Measurements from ENCODE around the gene TBC1D19. TPM values are rescaled to one million over a fixed set of nuclear protein-coding genes. Genes with fewer than 3 reads are reported as not detected.

TBC1D19 gene
- total RNA-seq, 1 donor from 2014 or later, result 5.2 TPM

DNA sequence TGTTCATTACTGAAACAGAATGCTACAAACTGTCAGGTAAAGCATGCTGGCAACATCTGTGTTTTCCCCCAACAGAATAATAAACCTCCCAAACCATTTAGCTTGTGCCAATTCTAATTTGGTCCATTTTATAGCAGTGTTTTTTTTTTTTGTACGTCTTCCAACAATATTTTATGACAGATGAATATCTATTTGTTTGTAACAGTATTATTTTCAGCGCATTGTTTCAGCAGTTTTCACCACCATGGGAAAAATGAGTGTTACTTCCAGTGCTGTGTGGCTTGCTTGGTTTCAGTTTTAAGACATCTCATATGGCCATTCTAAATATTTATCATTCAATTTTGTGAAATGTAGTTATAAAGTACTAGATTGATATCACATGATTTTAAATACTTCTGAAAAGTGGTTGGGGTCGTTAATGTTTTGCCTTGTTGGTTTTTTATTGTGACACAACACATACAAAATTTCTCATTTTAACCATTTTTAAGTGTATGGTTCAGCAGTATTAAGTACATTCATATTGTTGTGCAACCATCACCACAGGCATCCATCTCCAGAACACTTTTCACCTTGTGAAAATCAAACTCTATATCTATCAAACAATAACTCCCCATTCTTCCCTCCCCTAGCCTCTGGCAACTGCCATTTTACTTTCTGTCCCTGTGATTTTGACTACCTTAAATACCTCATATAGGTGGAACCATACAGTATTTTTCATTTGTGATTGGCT lies 25.6 kb upstream of the TBC1D19 start:
- H3K4me3 Mint-ChIP-seq, result no peak overlapping the region
- peaks cover 4% of the 10 kb centered on the region for H3K4me1 Mint-ChIP-seq
- no peak overlapping the region for H3K27ac Mint-ChIP-seq
- DNase-seq (no peak), ATAC-seq (ENCODE audit: low read depth) (no peak)
- ChIA-PET CTCF (no interaction called here), POLR2A (no interaction called here)
- H3K9me3 Mint-ChIP-seq, result peaks cover 11% of the 10 kb centered on the region
- TF ChIP-seq, protein P1, sequence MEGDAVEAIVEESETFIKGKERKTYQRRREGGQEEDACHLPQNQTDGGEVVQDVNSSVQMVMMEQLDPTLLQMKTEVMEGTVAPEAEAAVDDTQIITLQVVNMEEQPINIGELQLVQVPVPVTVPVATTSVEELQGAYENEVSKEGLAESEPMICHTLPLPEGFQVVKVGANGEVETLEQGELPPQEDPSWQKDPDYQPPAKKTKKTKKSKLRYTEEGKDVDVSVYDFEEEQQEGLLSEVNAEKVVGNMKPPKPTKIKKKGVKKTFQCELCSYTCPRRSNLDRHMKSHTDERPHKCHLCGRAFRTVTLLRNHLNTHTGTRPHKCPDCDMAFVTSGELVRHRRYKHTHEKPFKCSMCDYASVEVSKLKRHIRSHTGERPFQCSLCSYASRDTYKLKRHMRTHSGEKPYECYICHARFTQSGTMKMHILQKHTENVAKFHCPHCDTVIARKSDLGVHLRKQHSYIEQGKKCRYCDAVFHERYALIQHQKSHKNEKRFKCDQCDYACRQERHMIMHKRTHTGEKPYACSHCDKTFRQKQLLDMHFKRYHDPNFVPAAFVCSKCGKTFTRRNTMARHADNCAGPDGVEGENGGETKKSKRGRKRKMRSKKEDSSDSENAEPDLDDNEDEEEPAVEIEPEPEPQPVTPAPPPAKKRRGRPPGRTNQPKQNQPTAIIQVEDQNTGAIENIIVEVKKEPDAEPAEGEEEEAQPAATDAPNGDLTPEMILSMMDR (IDR thresholded peaks at IDR 0.05), result no peak
- H3K27me3 Mint-ChIP-seq, result peaks cover 26% of the 10 kb centered on the region
- intact Hi-C loops (cut with micrococcal nuclease), result no loop called here
- H3K36me3 Mint-ChIP-seq (ENCODE audit: low read depth), result no peaks in the 10 kb centered on the region

DNA sequence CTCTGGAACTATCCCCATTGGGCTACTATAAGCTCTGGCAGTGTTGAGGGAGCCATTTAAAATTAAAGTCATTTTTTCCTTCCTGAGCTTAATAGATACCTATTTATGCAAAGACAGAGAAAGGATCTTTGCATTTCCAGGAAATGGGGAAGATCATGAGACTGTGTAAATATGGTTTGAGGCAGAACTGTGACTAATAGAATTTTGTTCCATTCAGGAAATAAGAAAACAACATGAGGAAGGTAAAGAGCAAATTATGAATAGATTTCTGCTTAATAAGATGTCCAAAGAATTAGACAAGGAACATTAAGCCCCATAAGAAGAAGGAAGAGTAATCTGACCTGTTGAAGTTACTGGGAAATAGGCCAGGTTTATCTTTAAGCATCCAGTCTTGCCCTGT lies 17.8 kb upstream of the TBC1D19 start:
- ChIA-PET CTCF (no interaction called here), POLR2A (no interaction called here)
- intact Hi-C loops (cut with micrococcal nuclease), result no loop called here
- ATAC-seq (ENCODE audit: low read depth) (no peak), DNase-seq (no peak)
- no peak overlapping the region for H3K27ac Mint-ChIP-seq
- TF ChIP-seq, protein P1 (IDR thresholded peaks at IDR 0.05), result no peak
- no peak overlapping the region for H3K4me3 Mint-ChIP-seq
- H3K36me3 Mint-ChIP-seq (ENCODE audit: low read depth), result no peaks in the 10 kb centered on the region
- peaks cover 4% of the 10 kb centered on the region for H3K4me1 Mint-ChIP-seq
- H3K9me3 Mint-ChIP-seq, result peaks cover 3% of the 10 kb centered on the region
- H3K27me3 Mint-ChIP-seq, result peaks cover 15% of the 10 kb centered on the region

DNA sequence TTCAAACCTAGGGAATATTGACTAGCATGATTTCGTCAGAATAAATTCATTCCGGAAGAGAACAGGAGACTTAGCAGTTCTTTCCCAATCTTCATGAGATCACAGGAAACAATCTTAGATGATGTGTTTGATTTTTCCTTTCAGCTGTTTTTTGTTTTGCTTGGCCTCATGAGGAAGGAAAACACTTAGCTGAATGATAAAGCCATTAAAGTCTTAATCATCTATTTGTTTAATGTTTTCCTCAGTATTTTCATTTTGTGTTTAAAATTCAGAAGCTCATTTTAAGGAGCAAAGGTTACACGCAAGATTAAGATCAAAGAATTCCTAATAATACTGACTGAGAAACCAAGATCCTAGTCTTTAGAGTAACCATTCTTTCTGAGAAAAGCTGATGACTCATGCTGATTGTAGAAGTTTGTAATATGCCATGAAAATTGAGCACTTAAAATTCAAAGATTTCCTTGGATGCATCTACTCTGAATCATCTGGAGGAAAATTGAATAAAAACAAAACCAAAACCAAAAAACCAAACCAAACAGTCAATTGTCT lies 15.4 kb upstream of the TBC1D19 start:
- H3K36me3 Mint-ChIP-seq (ENCODE audit: low read depth), result no peaks in the 10 kb centered on the region
- CTCF ChIA-PET, result no interaction called here
- intact Hi-C loops (cut with micrococcal nuclease), result no loop called here
- no peaks in the 10 kb centered on the region for H3K4me1 Mint-ChIP-seq
- TF ChIP-seq, protein P1 (IDR thresholded peaks at IDR 0.05), result no peak
- ATAC-seq (ENCODE audit: low read depth) (no peak), DNase-seq (no peak)
- H3K27ac Mint-ChIP-seq, result no peak overlapping the region
- H3K27me3 Mint-ChIP-seq, result peaks cover 11% of the 10 kb centered on the region
- no peaks in the 10 kb centered on the region for H3K9me3 Mint-ChIP-seq
- POLR2A ChIA-PET, result no interaction called here
- H3K4me3 Mint-ChIP-seq, result no peak overlapping the region

DNA sequence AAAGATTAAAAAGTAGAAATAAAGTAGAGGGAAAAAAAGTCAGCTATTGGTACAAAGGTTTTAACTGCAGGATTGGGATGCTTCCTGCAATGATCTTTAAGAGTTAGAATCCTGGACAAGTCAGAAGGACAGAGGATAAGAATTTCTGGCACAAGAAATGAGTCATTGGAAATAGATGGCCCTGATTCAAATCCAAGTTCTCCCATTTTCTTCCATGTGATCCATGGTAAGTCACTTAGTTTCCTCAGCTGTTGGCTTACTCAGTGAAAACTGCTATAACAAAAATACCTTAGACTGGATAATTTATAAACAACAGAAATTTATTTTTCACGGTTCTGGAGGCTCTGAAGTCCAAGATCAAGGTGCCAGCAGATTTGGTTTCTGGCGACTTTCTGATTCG lies 13.3 kb upstream of the TBC1D19 start:
- DNase-seq, result no peak
- ChIA-PET CTCF (no interaction called here), POLR2A (no interaction called here)
- Mint-ChIP-seq H3K27me3 (peaks cover 5% of the 10 kb centered on the region), H3K9me3 (no peaks in the 10 kb centered on the region), H3K27ac (no peak overlapping the region), H3K4me1 (no peaks in the 10 kb centered on the region), H3K36me3 (ENCODE audit: low read depth) (no peaks in the 10 kb centered on the region), H3K4me3 (no peak overlapping the region)
- intact Hi-C loops (cut with micrococcal nuclease), result no loop called here
- no peak for ATAC-seq (ENCODE audit: low read depth)
- TF ChIP-seq, protein P1 (IDR thresholded peaks at IDR 0.05), result no peak

DNA sequence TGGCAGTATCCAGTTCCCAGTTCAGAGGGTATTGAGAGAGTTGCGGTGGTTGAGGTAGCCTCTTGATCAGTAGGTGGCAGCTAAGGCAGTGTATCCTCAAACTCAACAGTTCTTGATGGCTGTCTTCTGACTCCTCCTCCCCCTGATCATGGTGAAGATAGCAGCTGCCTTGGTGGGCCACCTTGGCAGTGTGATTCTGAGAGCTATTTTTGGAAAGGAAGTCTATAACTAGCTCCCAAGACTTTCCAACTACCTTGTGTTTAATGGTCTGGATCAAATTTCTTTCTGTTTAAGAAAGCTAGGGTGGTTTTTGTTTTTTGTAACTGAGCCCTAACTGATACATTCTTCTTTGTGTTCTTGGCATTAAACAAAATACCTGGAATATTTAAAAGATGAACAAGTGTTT lies 10.5 kb upstream of the TBC1D19 start:
- ATAC-seq (ENCODE audit: low read depth), result no peak
- CTCF ChIA-PET, result no interaction called here
- Mint-ChIP-seq H3K36me3 (ENCODE audit: low read depth) (no peaks in the 10 kb centered on the region), H3K4me3 (no peak overlapping the region), H3K27ac (no peak overlapping the region), H3K4me1 (no peaks in the 10 kb centered on the region), H3K9me3 (no peaks in the 10 kb centered on the region), H3K27me3 (peaks cover 5% of the 10 kb centered on the region)
- no peak for DNase-seq
- TF ChIP-seq, protein P1 (IDR thresholded peaks at IDR 0.05), result no peak
- intact Hi-C loops (cut with micrococcal nuclease), result no loop called here
- POLR2A ChIA-PET, result no interaction called here

Data from activated B cell treated with CpG ODN at 0.5 μM for 24 hours (primary cell).